ENCODE measurements around the gene NBEAL2.

NBEAL2 gene

GRCh38 chr3:46987319-46987742 is 7.9 kb downstream of the NBEAL2 start:
- DNase-seq (ENCODE audit: low read depth, low spot score): no peak

DNA sequence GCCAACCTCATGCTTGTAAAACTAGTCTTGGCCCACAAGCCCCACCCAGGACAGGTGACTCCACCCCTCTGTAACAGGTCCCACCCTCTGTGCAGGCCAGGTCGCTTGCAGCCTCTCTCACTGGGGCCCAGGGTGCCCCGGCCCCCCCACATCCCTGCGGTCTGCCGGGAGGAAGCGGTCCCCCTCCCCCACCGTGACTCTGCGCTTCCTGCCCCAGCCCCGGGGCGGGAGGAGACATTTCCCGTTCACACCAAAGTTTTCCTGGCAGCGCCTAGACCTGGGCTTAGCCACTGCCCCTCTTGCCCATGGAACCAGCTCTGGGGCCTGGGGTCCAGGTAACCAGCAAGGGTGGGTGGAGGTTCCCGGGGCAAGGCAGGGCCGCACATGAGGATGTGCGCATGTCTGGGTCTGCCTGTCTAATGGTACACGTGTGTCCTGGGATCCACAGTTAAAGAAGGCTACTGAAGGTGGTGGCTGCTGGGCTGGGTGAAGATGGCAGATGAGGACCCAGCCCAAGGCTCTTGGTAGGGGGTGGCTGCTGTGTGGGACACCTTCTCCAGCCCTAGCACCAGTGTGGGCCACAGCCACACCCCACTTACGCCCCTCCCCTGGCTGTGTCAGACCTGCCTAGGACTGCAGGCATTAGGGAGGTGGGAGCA is 8.4 kb downstream of the NBEAL2 start:
- peak; percentile 76 for DNase-seq (ENCODE audit: low read depth, low spot score)

- no peak for DNase-seq (ENCODE audit: low read depth, low spot score)
Measured at GRCh38 chr3:46988616-46989015, 9.2 kb downstream of the NBEAL2 start.

DNA sequence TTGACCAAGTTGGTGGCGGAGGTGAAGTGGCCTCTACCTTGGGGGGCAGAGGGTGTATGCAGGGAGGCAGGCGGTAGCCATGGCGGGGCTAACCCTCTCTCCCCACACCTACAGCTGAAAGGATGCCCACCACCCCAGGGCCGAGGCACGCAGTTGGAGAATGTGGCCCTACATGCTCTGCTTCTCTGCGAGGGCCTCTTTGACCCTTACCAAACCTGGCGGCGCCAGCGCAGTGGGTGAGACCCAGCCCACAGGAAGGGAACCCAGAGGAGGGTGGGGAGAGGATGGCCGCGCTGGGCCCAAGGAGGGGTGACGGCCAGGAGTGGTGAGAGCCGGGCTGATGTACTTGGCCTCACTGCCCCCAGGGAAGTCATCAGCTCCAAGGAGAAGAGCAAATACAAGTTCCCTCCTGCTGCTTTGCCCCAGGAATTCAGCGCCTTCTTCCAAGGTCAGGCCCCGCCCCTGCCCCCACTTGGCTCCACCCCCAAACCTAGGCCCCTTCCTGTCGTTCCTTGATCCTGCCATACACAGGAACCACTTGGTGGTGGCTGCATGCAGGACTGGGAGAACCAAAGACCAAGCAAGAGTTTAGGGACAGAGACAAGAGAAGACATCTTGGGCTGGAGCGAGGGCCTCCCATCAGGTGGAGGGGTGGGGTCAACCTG is 9.8 kb downstream of the NBEAL2 start:
- no peak for DNase-seq (ENCODE audit: low read depth, low spot score)

- DNase-seq (ENCODE audit: low read depth, low spot score): no peak
Measured at GRCh38 chr3:46990573-46991374, 11.3 kb downstream of the NBEAL2 start.

DNA sequence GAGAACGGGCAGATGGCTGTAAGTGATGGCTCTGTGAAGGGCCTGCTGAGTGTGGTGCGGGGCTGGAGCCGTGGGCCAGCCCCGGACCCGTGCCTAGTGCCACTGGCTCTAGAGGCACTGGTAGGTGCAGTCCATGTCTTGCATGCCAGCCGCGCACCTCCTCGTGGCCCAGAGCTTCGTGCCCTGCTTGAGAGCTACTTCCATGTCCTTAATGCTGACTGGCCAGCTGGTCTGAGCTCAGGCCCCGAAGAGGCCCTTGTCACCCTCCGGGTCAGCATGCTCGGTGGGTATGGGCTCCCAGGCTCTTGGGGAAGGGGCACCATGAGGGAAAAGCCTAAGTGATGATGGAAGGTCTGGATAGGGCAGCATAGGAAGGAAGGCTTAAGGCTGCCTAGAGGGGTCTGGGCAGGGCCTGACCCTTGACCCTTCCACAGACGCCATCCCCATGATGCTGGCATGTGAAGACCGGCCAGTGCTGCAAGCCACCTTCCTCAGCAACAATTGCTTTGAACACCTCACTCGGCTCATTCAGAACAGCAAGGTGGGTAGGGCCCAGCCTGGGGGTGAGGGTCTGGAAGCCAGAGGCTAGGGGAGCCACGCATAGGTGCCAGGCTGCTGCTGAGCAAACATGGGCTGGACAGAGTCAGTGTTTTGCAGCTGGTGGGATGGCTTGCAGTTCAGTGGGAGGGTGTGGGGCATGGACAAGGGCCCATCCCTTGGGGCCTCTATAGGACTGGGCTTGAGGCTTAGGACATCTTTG is 12.1 kb downstream of the NBEAL2 start:
- no peak for DNase-seq (ENCODE audit: low read depth, low spot score)

DNA sequence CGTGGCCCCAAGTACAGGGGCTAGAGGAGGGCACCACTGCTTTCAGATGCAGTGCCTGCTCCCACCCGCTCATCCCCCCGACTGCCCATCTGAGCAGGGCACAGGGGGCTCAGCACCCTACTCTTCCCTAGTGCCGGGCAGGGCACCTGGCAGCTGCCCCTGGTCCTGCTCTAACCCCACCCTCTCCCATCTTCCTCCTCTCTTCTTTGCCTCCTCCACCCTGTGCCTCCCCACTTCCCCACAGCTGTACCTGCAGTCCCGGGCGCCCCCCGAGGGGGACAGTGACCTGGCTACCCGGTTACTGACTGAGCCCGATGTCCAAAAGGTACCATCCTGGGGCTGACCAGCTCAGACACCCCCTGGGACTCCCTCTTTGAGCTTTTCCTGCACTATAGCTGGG is 12.8 kb downstream of the NBEAL2 start:
- no peak for DNase-seq (ENCODE audit: low read depth, low spot score)

DNA sequence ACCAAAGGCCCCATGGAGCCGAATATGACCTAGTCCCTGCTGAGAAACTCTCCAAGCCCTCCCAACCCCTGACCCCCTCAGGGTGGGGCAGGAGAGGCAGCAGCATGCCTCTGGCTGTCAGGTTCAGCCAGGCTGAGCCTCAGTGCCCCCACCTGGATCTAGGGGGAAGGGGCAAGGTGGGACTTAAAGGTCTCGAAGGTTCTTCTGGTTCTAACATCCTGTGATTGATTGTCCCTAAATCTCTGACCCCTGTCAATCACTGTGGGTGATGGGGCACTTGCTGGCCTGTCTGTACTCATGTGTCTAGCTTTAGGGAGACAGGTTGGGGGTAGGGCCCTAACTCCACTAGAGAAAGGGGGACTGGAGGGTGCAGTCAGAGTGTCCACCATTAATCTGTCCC is 13.8 kb downstream of the NBEAL2 start:
- DNase-seq (ENCODE audit: low read depth, low spot score): no peak

- no peak for DNase-seq (ENCODE audit: low read depth, low spot score)
Measured at GRCh38 chr3:46993986-46994385, 14.5 kb downstream of the NBEAL2 start.

DNA sequence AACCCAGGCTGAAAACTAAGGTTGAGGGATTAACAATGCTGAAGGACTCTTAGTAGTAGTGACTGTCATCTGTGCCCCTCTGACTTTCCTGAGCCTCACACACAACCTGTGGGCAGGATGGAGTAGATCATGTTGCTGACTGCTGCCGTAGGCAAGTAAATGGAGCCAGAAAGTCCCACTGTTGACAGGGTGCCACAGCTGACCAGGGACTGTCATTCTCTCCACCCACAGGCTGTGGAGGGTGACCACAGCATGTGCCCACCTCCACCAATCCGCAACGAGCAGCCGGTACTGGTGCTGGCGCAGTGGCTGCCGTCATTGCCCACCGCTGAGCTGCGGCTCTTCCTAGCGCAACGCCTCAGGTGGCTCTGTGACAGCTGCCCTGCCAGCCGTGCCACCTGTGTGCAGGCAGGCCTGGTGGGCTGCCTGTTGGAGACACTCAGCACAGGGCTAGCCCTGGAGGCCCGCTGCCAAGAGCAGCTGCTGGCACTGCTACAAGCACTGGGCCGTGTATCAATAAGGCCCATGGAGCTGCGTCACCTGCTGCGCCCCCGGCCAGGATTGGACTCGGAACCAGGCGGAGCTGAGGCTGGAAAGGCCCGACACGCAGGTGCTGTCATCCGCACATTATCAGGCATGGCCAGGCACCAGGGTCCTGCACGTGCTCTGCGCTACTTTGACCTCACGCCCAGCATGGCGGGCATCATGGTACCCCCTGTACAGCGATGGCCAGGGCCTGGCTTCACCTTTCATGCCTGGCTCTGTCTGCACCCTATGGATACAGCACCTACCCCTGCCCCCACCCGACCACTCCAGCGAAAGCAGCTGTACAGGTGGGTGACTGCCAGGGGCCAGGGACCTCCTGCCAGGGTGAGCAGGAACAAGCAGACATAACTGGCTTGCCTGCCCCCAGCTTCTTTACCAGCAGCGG is 15.6 kb downstream of the NBEAL2 start:
- DNase-seq (ENCODE audit: low read depth, low spot score): no peak

GRCh38 chr3:46995901-46996562 is 16.6 kb downstream of the NBEAL2 start:
- no peak for DNase-seq (ENCODE audit: low read depth, low spot score)

- no peak for DNase-seq (ENCODE audit: low read depth, low spot score)
Measured at GRCh38 chr3:46996689-46997452, 17.4 kb downstream of the NBEAL2 start.

DNA sequence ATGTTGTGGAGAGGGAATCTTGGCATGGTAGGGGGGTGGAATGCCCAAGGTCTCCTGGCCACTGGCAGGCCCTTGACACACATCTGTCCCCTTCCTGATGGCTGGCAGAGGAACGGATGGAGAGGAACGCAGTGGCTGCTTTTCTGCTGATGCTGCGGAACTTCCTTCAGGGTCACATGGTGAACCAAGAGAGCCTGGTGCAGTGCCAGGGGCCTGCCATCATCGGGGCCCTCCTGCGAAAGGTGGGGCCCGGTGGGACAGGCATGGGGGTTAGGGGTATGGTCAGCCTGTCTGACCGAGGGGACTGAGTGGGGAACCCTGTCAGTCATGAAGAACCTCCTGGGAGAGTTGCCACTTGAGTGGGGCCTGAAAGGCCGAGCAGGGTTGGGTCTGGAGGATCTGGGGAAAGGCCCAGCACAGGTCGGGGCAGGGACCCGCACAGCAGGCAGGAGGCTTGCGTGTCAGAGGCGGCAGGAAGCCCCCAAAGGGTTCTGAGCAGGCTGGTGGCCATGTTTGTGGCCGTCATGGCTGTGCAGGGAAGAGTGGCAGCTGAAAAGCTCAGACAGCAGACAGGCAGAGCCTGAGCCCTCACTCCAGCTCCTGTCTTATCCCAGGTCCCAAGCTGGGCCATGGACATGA is 18.1 kb downstream of the NBEAL2 start:
- no peak for DNase-seq (ENCODE audit: low read depth, low spot score)

DNA sequence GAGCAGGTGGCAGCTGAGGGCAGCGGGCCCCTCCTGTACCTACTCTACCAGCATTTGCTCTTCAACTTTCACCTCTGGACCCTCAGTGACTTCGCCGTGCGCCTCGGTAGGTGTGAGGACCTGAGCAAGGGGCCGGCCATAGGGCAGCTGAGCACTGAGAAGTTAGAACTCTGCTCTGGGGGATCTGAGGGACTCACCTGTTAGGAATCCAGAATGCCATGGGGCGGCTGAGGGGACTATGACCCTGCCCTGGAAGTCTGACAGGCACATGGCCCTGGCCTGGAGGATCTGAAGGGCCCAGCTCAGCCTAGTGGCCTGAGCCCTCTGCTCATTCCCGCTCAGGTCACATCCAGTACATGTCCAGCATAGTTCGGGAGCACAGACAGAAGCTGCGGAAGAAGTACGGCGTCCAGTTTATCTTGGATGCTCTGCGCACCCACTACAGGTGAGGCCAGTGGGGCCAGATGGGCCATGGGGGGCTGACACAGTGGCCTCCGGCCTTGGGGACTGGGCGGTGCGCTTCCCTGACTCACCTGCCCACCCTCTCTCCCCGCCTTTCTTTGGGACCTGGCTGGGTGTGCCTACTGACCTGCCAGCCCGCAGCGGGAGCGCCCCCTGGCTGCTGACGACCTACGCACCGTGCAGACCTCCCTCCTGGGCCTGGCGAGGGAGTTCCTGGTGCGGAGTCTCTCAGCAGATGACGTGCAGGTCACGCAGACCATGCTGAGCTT is 18.8 kb downstream of the NBEAL2 start:
- DNase-seq (ENCODE audit: low read depth, low spot score): no peak

DNA sequence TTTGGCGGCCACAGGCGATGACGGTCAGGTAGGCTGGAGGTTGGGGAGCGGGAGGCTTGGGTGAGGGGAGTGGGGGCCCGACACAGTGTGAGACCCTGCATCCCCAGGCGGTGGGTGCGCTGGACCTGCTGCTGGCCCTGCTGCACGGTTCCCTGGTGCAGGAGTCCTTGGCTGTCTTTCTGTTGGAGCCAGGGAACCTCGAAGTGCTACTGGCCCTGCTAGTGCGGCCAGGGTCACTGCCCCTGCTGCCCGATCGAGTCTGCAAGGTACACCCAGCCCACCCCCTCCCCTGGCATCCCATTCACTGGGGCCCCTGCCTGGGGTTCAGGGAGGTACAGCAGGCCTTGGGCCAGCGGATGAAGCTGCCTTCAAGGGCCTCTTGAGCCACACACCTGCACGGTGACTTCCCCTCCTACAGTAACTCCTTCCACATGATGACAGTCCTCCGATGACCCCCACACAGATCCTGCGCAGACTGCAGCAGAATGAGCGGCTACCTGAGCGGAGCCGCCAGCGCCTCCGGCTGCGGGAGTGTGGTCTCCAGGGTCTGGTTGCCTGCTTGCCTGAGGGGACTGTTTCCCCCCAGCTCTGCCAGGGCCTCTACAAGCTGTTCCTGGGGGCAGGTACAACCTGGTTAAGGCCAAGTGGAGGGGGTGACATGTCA is 19.5 kb downstream of the NBEAL2 start:
- DNase-seq (ENCODE audit: low read depth, low spot score): no peak

DNA sequence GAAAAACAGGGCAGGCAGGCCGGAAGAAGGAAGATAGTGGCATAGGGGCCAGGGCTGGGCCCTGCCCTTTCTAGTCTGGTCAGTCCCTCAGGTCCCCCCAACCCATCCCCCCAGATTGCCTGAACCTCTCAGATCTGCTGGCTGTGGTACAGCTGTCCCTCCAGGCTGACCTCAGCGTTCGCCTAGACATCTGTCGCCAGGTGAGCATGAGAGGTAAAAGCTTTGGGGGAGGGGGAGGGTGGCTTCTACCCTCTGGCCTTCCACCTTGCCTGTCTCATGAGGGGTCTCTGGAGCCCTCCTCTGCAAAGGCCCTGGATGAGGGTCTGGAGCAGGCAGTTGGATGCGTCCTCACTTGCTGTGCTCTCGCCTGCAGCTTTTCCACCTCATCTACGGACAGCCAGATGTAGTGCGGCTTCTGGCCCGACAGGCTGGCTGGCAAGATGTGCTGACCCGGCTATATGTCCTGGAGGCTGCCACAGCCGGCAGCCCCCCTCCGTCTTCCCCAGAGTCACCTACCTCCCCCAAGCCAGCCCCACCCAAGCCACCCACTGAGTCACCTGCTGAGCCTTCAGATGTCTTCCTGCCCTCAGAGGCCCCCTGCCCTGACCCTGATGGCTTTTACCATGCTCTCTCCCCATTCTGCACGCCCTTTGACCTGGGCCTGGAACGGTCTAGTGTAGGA is 20.2 kb downstream of the NBEAL2 start:
- DNase-seq (ENCODE audit: low read depth, low spot score): no peak

- no peak for DNase-seq (ENCODE audit: low read depth, low spot score)
Measured at GRCh38 chr3:47000198-47000815, 20.8 kb downstream of the NBEAL2 start.

All from activated CD4-positive, CD25-positive, alpha-beta regulatory T cell treated with anti-CD3 and anti-CD28 coated beads, Interleukin-2, amount 50 U/mL, for 16 hours (primary cell).